ENCODE data around the gene SSR1. TPM values are rescaled to one million over a fixed set of nuclear protein-coding genes. Genes with fewer than 3 reads are reported as not detected.

Gene SSR1
- total and polyA plus RNA-seq, 9 donors = 62.7 to 110 (median 75.5) TPM

- WGBS (ENCODE audit: insufficient coverage) = 42% methylated on average over 11 of the region's 13 CpGs
- peak; percentile 50 for DNase-seq
- Histone ChIP-seq H3K9me3 (replicated peaks; ENCODE audit: control insufficient read depth, low read depth, low read length) (peaks cover 5% of the 10 kb centered on the region), H3K4me1 (ENCODE audit: control insufficient read depth, insufficient read depth, low read length) (peaks cover 16% of the 10 kb centered on the region), H3K36me3 (ENCODE audit: control insufficient read depth, insufficient read depth, low read length) (no peaks in the 10 kb centered on the region), H3K27ac (ENCODE audit: low read length) (peak overlapping the region; percentile 86), H3K27me3 (ENCODE audit: control insufficient read depth, insufficient read depth, low read length) (no peaks in the 10 kb centered on the region), H3K4me3 (ENCODE audit: low read length) (peak overlapping the region; percentile 67)
Measured at GRCh38 chr6:7261852-7262461, 51.0 kb downstream of the SSR1 start.

- no peaks in the 10 kb centered on the region for H3K27me3 ChIP-seq (ENCODE audit: control insufficient read depth, insufficient read depth, low read length)
- H3K4me3 ChIP-seq (ENCODE audit: low read length) = peak overlapping the region; percentile 67
- under 1% methylated on average over 34 of the region's 43 CpGs for WGBS (ENCODE audit: insufficient coverage)
- peaks cover 10% of the 10 kb centered on the region for H3K9me3 ChIP-seq (replicated peaks; ENCODE audit: control insufficient read depth, low read depth, low read length)
- H3K36me3 ChIP-seq (ENCODE audit: control insufficient read depth, insufficient read depth, low read length) = no peaks in the 10 kb centered on the region
- H3K4me1 ChIP-seq (ENCODE audit: control insufficient read depth, insufficient read depth, low read length) = peaks cover 16% of the 10 kb centered on the region
- H3K27ac ChIP-seq (ENCODE audit: low read length) = peak overlapping the region; percentile 86
- DNase-seq = peak; percentile 95
Measured at GRCh38 chr6:7261032-7261841, 51.8 kb downstream of the SSR1 start.

DNA sequence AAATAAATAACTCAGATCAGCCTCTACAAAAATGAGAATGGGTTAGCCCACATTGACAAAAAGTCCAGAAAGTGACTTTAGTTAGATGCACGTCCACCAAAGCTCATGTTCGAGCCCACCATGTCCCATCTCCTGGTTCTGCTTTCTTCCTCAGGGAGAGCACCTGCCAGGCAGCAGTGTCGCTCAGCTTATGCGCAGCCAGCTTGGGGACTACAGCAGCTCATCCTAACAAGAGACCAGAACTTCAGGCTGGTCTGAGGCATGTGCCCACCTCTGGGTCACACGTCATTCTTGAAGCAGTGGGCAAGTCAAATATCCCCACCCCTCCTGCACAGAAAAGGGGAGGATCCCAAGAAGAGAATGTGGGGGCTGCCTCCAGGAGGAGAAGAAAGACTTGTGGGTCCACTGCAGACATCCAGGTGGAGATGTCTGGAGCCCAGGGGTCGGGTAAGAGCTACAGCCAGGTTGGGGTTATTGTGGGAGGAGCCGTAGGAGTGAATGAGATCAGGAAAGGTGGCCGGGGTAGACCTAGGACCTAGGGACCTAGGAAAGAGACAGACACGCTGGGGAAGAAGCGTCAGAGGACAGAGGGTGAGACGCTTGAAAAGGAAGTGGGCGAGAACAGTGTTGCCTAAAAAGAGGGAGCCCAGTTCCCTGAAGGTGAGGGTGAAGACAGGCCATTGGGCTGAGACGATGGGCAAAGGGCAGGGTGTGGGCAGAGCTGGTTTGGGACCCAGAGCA, 52.5 kb downstream of the SSR1 start:
- 54% methylated on average over 12 of the region's 13 CpGs for WGBS (ENCODE audit: insufficient coverage)
- H3K9me3 ChIP-seq (replicated peaks; ENCODE audit: control insufficient read depth, low read depth, low read length) = peaks cover 12% of the 10 kb centered on the region
- peak overlapping the region; percentile 86 for H3K27ac ChIP-seq (ENCODE audit: low read length)
- no peaks in the 10 kb centered on the region for H3K36me3 ChIP-seq (ENCODE audit: control insufficient read depth, insufficient read depth, low read length)
- H3K27me3 ChIP-seq (ENCODE audit: control insufficient read depth, insufficient read depth, low read length) = no peaks in the 10 kb centered on the region
- peaks cover 16% of the 10 kb centered on the region for H3K4me1 ChIP-seq (ENCODE audit: control insufficient read depth, insufficient read depth, low read length)
- H3K4me3 ChIP-seq (ENCODE audit: low read length) = peak overlapping the region; percentile 67
- DNase-seq = no peak

GRCh38 chr6:7258231-7258763, 54.7 kb downstream of the SSR1 start:
- H3K9me3 ChIP-seq (replicated peaks; ENCODE audit: control insufficient read depth, low read depth, low read length) = peaks cover 12% of the 10 kb centered on the region
- no peaks in the 10 kb centered on the region for H3K36me3 ChIP-seq (ENCODE audit: control insufficient read depth, insufficient read depth, low read length)
- DNase-seq = no peak
- H3K4me3 ChIP-seq (ENCODE audit: low read length) = no peak overlapping the region
- H3K27me3 ChIP-seq (ENCODE audit: control insufficient read depth, insufficient read depth, low read length) = no peaks in the 10 kb centered on the region
- WGBS (ENCODE audit: insufficient coverage) = 85% methylated on average over 7 of the region's 9 CpGs
- no peak overlapping the region for H3K27ac ChIP-seq (ENCODE audit: low read length)
- peaks cover 34% of the 10 kb centered on the region for H3K4me1 ChIP-seq (ENCODE audit: control insufficient read depth, insufficient read depth, low read length)

GRCh38 chr6:7257521-7258230, 55.3 kb downstream of the SSR1 start:
- Histone ChIP-seq H3K36me3 (ENCODE audit: control insufficient read depth, insufficient read depth, low read length) (peaks cover under 1% of the 10 kb centered on the region), H3K9me3 (replicated peaks; ENCODE audit: control insufficient read depth, low read depth, low read length) (peaks cover 12% of the 10 kb centered on the region), H3K27ac (ENCODE audit: low read length) (no peak overlapping the region), H3K4me3 (ENCODE audit: low read length) (no peak overlapping the region), H3K4me1 (ENCODE audit: control insufficient read depth, insufficient read depth, low read length) (peaks cover 34% of the 10 kb centered on the region), H3K27me3 (ENCODE audit: control insufficient read depth, insufficient read depth, low read length) (no peaks in the 10 kb centered on the region)
- WGBS (ENCODE audit: insufficient coverage) = 87% methylated on average over 14 of the region's 18 CpGs
- no peak for DNase-seq

GRCh38 chr6:7256785-7257184, 56.2 kb downstream of the SSR1 start:
- H3K36me3 ChIP-seq (ENCODE audit: control insufficient read depth, insufficient read depth, low read length) = peaks cover 9% of the 10 kb centered on the region
- H3K27ac ChIP-seq (ENCODE audit: low read length) = no peak overlapping the region
- WGBS (ENCODE audit: insufficient coverage) = 40% methylated on average over 1 of the region's 4 CpGs
- H3K9me3 ChIP-seq (replicated peaks; ENCODE audit: control insufficient read depth, low read depth, low read length) = peaks cover 12% of the 10 kb centered on the region
- H3K27me3 ChIP-seq (ENCODE audit: control insufficient read depth, insufficient read depth, low read length) = no peaks in the 10 kb centered on the region
- peaks cover 32% of the 10 kb centered on the region for H3K4me1 ChIP-seq (ENCODE audit: control insufficient read depth, insufficient read depth, low read length)
- DNase-seq = no peak
- H3K4me3 ChIP-seq (ENCODE audit: low read length) = no peak overlapping the region

- peak overlapping the region; percentile 93 for H3K27ac ChIP-seq (ENCODE audit: low read length)
- WGBS (ENCODE audit: insufficient coverage) = 93% methylated on average over 4 of the region's 5 CpGs
Measured at GRCh38 chr6:7255918-7256317, 57.1 kb downstream of the SSR1 start.

DNA sequence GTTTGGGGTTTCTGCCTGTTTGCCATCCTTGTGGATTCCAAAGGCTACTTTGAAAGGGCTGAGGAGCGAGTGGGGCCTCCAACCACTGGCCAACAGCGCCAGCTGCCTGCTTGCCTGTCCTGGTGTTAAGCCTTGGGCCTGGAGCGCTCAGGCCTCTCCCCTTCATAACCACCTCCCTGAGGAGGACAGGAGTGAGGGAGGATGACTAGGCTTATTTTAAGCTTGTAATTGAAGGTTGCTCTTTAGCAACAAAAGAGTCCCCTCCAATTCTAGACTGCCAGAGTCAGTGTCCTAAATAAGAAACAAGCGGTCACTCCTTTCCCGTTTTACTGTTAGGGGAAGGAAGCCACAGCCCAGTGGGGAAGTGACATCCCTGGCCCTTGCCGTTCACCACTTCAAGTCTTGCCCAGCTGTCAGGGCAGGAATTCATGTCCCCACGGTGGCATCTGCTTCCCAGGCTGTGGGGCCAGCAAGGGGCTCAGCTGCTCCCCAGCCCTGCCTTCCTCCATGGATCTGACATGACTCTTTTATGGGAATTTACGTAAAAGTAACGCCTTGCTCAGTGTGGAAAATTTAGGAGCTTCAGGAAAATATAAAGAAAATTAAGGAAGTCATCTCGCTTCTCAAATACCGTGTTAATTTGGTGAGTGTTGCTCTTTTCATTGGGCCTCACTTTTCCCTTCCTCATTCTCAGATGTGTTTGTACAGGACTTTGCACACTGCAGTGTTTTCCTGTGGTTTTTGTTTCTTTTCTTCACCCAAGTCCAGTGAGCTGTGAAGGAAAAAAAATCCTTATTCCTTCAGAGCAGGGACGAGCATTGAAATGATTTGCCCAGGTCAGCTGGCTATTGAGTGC, 57.8 kb downstream of the SSR1 start:
- DNase-seq = peak; percentile 82
- 53% methylated on average over 6 of the region's 12 CpGs for WGBS (ENCODE audit: insufficient coverage)

More at GRCh38 chr6:7255918-7256317, 57.1 kb downstream of the SSR1 start:
- Histone ChIP-seq H3K4me1 (ENCODE audit: control insufficient read depth, insufficient read depth, low read length) (peaks cover 26% of the 10 kb centered on the region), H3K4me3 (ENCODE audit: low read length) (no peak overlapping the region), H3K36me3 (ENCODE audit: control insufficient read depth, insufficient read depth, low read length) (peaks cover 10% of the 10 kb centered on the region), H3K27me3 (ENCODE audit: control insufficient read depth, insufficient read depth, low read length) (no peaks in the 10 kb centered on the region), H3K9me3 (replicated peaks; ENCODE audit: control insufficient read depth, low read depth, low read length) (peaks cover 12% of the 10 kb centered on the region)
- no peak for DNase-seq

GRCh38 chr6:7252390-7252789, 60.6 kb downstream of the SSR1 start:
- Histone ChIP-seq H3K4me3 (ENCODE audit: low read length) (no peak overlapping the region), H3K4me1 (ENCODE audit: control insufficient read depth, insufficient read depth, low read length) (peaks cover 18% of the 10 kb centered on the region), H3K27ac (ENCODE audit: low read length) (no peak overlapping the region), H3K36me3 (ENCODE audit: control insufficient read depth, insufficient read depth, low read length) (peaks cover 42% of the 10 kb centered on the region), H3K27me3 (ENCODE audit: control insufficient read depth, insufficient read depth, low read length) (no peaks in the 10 kb centered on the region), H3K9me3 (replicated peaks; ENCODE audit: control insufficient read depth, low read depth, low read length) (peaks cover 12% of the 10 kb centered on the region)
- peak; percentile 46 for DNase-seq
- 69% methylated on average over 1 of the region's 4 CpGs for WGBS (ENCODE audit: insufficient coverage)

More for the DNA sequence above, 57.8 kb downstream of the SSR1 start:
- H3K27ac ChIP-seq (ENCODE audit: low read length) = peak overlapping the region; percentile 93
- H3K9me3 ChIP-seq (replicated peaks; ENCODE audit: control insufficient read depth, low read depth, low read length) = peaks cover 12% of the 10 kb centered on the region
- no peaks in the 10 kb centered on the region for H3K27me3 ChIP-seq (ENCODE audit: control insufficient read depth, insufficient read depth, low read length)
- peaks cover 15% of the 10 kb centered on the region for H3K36me3 ChIP-seq (ENCODE audit: control insufficient read depth, insufficient read depth, low read length)
- peaks cover 19% of the 10 kb centered on the region for H3K4me1 ChIP-seq (ENCODE audit: control insufficient read depth, insufficient read depth, low read length)
- no peak overlapping the region for H3K4me3 ChIP-seq (ENCODE audit: low read length)
